ENCODE measurements around the gene IGSF6.
A peak's percentile ranks its signal among the peaks of the same experiment; 100 is the strongest.
"Not testable (repeated sequence)": the region's sequence is repeated elsewhere in the genome, so short reads cannot be mapped to it uniquely, and the experiment has no call there.

The IGSF6 gene

GRCh38 chr16:21685034-21685455 is 32.6 kb upstream of the IGSF6 start:
- no peak for DNase-seq (ENCODE audit: low spot score)
- in situ Hi-C loops (cut with MboI; ENCODE audit: low sequenced_read_pairs, unreplicated experiment) = no loop called here
- no peak for TF ChIP-seq CTCF (IDR thresholded peaks at IDR 0.05; ENCODE audit: borderline replicate concordance, control extremely low read depth, extremely low read depth, insufficient read depth, missing control alignments)

- TF ChIP-seq CTCF (IDR thresholded peaks at IDR 0.05; ENCODE audit: borderline replicate concordance, control extremely low read depth, extremely low read depth, insufficient read depth, missing control alignments) = peak; percentile 33
- peak; percentile 43 for DNase-seq (ENCODE audit: low spot score)
- in situ Hi-C loops (cut with MboI; ENCODE audit: low sequenced_read_pairs, unreplicated experiment) = no loop called here
These were observed 31.8 kb upstream of the IGSF6 start for GRCh38 chr16:21684199-21684598.

GRCh38 chr16:21683184-21683583 is 30.8 kb upstream of the IGSF6 start:
- in situ Hi-C loops (cut with MboI; ENCODE audit: low sequenced_read_pairs, unreplicated experiment) = no loop called here
- no peak for TF ChIP-seq CTCF (IDR thresholded peaks at IDR 0.05; ENCODE audit: borderline replicate concordance, control extremely low read depth, extremely low read depth, insufficient read depth, missing control alignments)
- DNase-seq (ENCODE audit: low spot score) = no peak

- in situ Hi-C loops (cut with MboI; ENCODE audit: low sequenced_read_pairs, unreplicated experiment); DNase-seq (ENCODE audit: low spot score): not testable (repeated sequence)
These were observed 28.3 kb upstream of the IGSF6 start for GRCh38 chr16:21680714-21681113.

GRCh38 chr16:21674456-21674855 is 22.0 kb upstream of the IGSF6 start:
- DNase-seq (ENCODE audit: low spot score); in situ Hi-C loops (cut with MboI; ENCODE audit: low sequenced_read_pairs, unreplicated experiment): not testable (repeated sequence)

- DNase-seq (ENCODE audit: low spot score) = no peak
- no peak for TF ChIP-seq CTCF (IDR thresholded peaks at IDR 0.05; ENCODE audit: borderline replicate concordance, control extremely low read depth, extremely low read depth, insufficient read depth, missing control alignments)
- in situ Hi-C loops (cut with MboI; ENCODE audit: low sequenced_read_pairs, unreplicated experiment) = no loop called here
These were observed 21.1 kb upstream of the IGSF6 start for GRCh38 chr16:21673469-21673868.

GRCh38 chr16:21667575-21667974 is 15.2 kb upstream of the IGSF6 start:
- in situ Hi-C loops (cut with MboI; ENCODE audit: low sequenced_read_pairs, unreplicated experiment) = no loop called here
- no peak for TF ChIP-seq CTCF (IDR thresholded peaks at IDR 0.05; ENCODE audit: borderline replicate concordance, control extremely low read depth, extremely low read depth, insufficient read depth, missing control alignments)
- DNase-seq (ENCODE audit: low spot score) = no peak

- in situ Hi-C loops (cut with MboI; ENCODE audit: low sequenced_read_pairs, unreplicated experiment) = no loop called here
- DNase-seq (ENCODE audit: low spot score) = no peak
- TF ChIP-seq CTCF (IDR thresholded peaks at IDR 0.05; ENCODE audit: borderline replicate concordance, control extremely low read depth, extremely low read depth, insufficient read depth, missing control alignments) = no peak
These were observed 14.4 kb upstream of the IGSF6 start for GRCh38 chr16:21666772-21667171.

Data from GM13976 (cell line).